Brain pericyte (primary cell): ENCODE results near the gene NCAM1.

Source experiments
- DNase-seq: peaks from one replicate; pipeline ENCODE4 v3.0.0-alpha.2; 2012; ENCODE audit warnings: low read depth, low spot score

The NCAM1 gene

GRCh38 chr11:113199866-113200265 is 238.6 kb downstream of the NCAM1 start:
- DNase-seq: no peak

- DNase-seq: no peak
These were observed 240.0 kb downstream of the NCAM1 start for GRCh38 chr11:113201054-113201818.

- DNase-seq: no peak
These were observed 241.2 kb downstream of the NCAM1 start for GRCh38 chr11:113202431-113202830.

- DNase-seq: no peak
These were observed 242.0 kb downstream of the NCAM1 start for GRCh38 chr11:113203141-113203753.

- DNase-seq: no peak
These were observed 243.1 kb downstream of the NCAM1 start for GRCh38 chr11:113204280-113204679.

- no peak for DNase-seq
These were observed 252.3 kb downstream of the NCAM1 start for GRCh38 chr11:113213549-113213948.

- DNase-seq: no peak
These were observed 261.0 kb downstream of the NCAM1 start for GRCh38 chr11:113222241-113222640.

GRCh38 chr11:113234888-113235287 is 273.7 kb downstream of the NCAM1 start:
- no peak for DNase-seq

- no peak for DNase-seq
These were observed 276.0 kb downstream of the NCAM1 start for GRCh38 chr11:113237261-113237660.

GRCh38 chr11:113238721-113239120 is 277.5 kb downstream of the NCAM1 start:
- no peak for DNase-seq

- no peak for DNase-seq
These were observed 279.2 kb downstream of the NCAM1 start for GRCh38 chr11:113240389-113240788.

GRCh38 chr11:113240790-113241635 is 279.8 kb downstream of the NCAM1 start:
- DNase-seq: no peak

GRCh38 chr11:113241636-113242054 is 280.4 kb downstream of the NCAM1 start:
- DNase-seq: no peak

- DNase-seq: no peak
These were observed 280.8 kb downstream of the NCAM1 start for GRCh38 chr11:113242060-113242459.

GRCh38 chr11:113242767-113243397 is 281.7 kb downstream of the NCAM1 start:
- no peak for DNase-seq

- DNase-seq: no peak
These were observed 282.5 kb downstream of the NCAM1 start for GRCh38 chr11:113243696-113244095.

GRCh38 chr11:113245216-113245615 is 284.0 kb downstream of the NCAM1 start:
- DNase-seq: no peak

- DNase-seq: no peak
These were observed 286.0 kb downstream of the NCAM1 start for GRCh38 chr11:113247221-113247620.

- DNase-seq: no peak
These were observed 286.7 kb downstream of the NCAM1 start for GRCh38 chr11:113247966-113248365.

- DNase-seq: no peak
These were observed 287.7 kb downstream of the NCAM1 start for GRCh38 chr11:113248702-113249490.

GRCh38 chr11:113249491-113249763 is 288.2 kb downstream of the NCAM1 start:
- DNase-seq: no peak
